Osteoblast (primary cell): ENCODE results near the gene CLEC16A. TPM values are rescaled to one million over a fixed set of nuclear protein-coding genes. Genes with fewer than 3 reads are reported as not detected.

Experiments used
- DNase-seq: peaks from one replicate; pipeline ENCODE4 v3.0.0; 2011; ENCODE audit warnings: low spot score, mixed read lengths; ENCODE audit not compliant: insufficient read length; ENCODE audit errors: missing footprints
- H2AFZ ChIP-seq: 2 replicates; pipeline ENCODE4 v1.6.0; 2011; ENCODE audit warnings: mild to moderate bottlenecking, low read length
- H3K27ac ChIP-seq: 2 replicates; pipeline ENCODE4 v1.5.1; 2011; ENCODE audit warnings: mild to moderate bottlenecking, low read depth, low read length, moderate library complexity
- H3K27me3 ChIP-seq: 2 replicates; pipeline ENCODE4 v1.6.0; 2012; ENCODE audit warnings: mild to moderate bottlenecking, control low read depth, inconsistent platforms, low read length, moderate library complexity; ENCODE audit not compliant: insufficient read depth
- H3K36me3 ChIP-seq: 2 replicates; pipeline ENCODE4 v1.5.1; 2011; ENCODE audit warnings: mild to moderate bottlenecking, low read length, control low read depth, moderate library complexity; ENCODE audit not compliant: insufficient read depth
- H3K4me1 ChIP-seq: 2 replicates; pipeline ENCODE4 v1.5.1; 2011; ENCODE audit warnings: mild to moderate bottlenecking, low read length, control low read depth, moderate library complexity; ENCODE audit not compliant: insufficient read depth
- H3K4me2 ChIP-seq: 2 replicates; pipeline ENCODE4 v1.6.0; 2011; ENCODE audit warnings: mild to moderate bottlenecking, low read length; ENCODE audit not compliant: insufficient read depth
- H3K4me3 ChIP-seq: fragments of 200-600 bp; sonication (generic); 3 replicates; pipeline ENCODE4 v1.5.1; 2012; ENCODE audit warnings: mild to moderate bottlenecking, low read length, inconsistent platforms; ENCODE audit not compliant: insufficient read depth
- H3K79me2 ChIP-seq: 2 replicates; pipeline ENCODE4 v1.6.0; 2012; ENCODE audit warnings: mild to moderate bottlenecking, low read length, control low read depth, inconsistent platforms; ENCODE audit not compliant: insufficient read depth
- H3K9me3 ChIP-seq: 2 replicates; pipeline ENCODE4 v1.5.1; 2011; ENCODE audit warnings: low read depth, low read length, control low read depth
- H4K20me1 ChIP-seq: 2 replicates; pipeline ENCODE4 v1.6.0; 2012; ENCODE audit warnings: mild to moderate bottlenecking, low read length, control low read depth; ENCODE audit not compliant: insufficient read depth
- CTCF ChIP-seq: IDR thresholded peaks from 2 replicates; pipeline ENCODE4 v1.5.1; 2011; ENCODE audit warnings: mild to moderate bottlenecking, low read depth, low read length, moderate library complexity; ENCODE audit errors: extremely low read depth
- total RNA-seq: library from RNA; depleted of rRNA; stranded (reverse); fragments of >200 nt; gene quantifications from 2 replicates; pipeline ENCODE4 v1.2.3, GENCODE V29; 2012

CLEC16A gene
- total RNA-seq, 1 donor, result 25.7 TPM

DNA sequence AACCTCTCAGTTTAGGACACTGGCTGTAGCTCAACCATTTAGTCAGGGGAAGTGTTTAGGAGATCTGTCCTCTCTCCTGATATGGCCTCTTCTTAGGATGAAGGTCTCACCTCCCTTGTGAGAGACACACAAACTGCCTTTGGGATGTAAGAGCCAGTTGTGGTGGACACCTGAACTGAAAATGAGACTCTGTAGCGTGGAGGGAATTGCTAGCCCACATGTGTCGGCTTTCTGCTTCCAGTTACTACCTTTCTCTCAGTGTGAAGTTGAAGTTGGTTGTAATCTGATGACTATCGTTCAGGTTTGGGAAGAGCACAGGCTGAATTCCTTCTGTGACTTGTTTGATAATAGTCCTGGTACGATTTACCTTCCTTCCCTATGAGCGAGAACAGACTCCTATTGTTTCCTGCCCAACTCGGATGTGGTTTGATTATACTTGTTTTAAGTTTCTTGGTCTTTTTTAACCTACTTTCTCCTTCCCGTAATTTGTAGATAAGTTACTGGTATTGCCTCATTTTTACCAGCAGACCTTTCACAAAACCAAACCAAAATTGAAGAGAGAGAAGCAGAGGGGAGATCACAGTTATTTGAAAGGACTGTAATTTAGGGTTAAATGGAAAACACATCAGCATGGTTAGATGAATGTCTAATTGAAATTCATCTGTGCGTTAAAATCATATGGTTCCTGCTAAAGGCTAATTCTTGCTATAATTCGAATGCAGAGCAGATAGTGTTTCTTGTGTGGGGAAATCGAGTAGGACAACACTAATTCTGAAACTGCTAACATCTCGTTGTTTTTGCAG, 43.2 kb downstream of the CLEC16A start:
- Histone ChIP-seq H3K79me2 (no peaks in the 10 kb centered on the region), H3K4me2 (no peak overlapping the region), H3K27me3 (no peaks in the 10 kb centered on the region), H4K20me1 (no peaks in the 10 kb centered on the region), H3K9me3 (no peaks in the 10 kb centered on the region), H3K4me3 (no peak overlapping the region), H3K36me3 (peaks cover 9% of the 10 kb centered on the region), H3K4me1 (peaks cover 26% of the 10 kb centered on the region), H3K27ac (no peak overlapping the region), H2AFZ (no peak overlapping the region)
- DNase-seq, result no peak
- no peak for TF ChIP-seq CTCF

DNA sequence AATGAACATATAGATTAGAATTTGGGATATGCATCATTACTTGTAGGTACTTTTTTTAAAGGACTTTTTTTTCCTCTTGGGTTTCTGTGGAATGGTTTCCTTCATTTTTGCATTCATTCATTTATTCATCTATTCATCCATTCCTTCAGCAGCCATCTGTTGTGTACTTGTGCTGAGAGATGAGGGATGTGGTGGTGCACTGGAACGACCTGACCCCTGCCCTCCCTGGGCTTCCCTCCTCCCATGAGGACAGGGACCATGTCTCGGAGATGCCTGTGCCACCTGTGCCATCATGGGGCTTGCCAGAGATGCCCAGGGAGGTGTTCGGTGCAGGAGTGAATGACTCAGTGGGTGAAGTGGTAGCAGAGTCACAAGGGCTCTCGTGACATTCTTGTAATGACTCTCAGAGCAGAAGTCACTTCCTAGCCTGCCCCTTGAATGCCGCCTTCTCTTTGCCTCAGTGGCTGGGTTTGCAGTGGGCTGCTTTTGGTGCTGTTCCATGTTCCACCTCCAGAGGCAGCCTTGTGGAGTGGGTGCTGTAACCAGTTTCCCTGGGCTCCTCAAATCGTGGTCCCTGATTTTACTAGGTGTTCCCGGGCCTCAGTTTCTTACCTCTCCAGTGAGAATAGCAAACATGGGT, 43.9 kb downstream of the CLEC16A start:
- H3K79me2 ChIP-seq, result no peaks in the 10 kb centered on the region
- H3K27ac ChIP-seq, result no peak overlapping the region
- H3K27me3 ChIP-seq, result no peaks in the 10 kb centered on the region
- H3K4me1 ChIP-seq, result peaks cover 33% of the 10 kb centered on the region
- H4K20me1 ChIP-seq, result no peaks in the 10 kb centered on the region
- H3K4me2 ChIP-seq, result no peak overlapping the region
- H3K9me3 ChIP-seq, result no peaks in the 10 kb centered on the region
- H3K4me3 ChIP-seq, result no peak overlapping the region
- no peak overlapping the region for H2AFZ ChIP-seq
- peaks cover 9% of the 10 kb centered on the region for H3K36me3 ChIP-seq
- DNase-seq, result no peak
- TF ChIP-seq CTCF, result peak; percentile 33

GRCh38 chr16:10988879-10989278, 44.5 kb downstream of the CLEC16A start:
- Histone ChIP-seq H3K27ac (no peak overlapping the region), H3K4me1 (peaks cover 39% of the 10 kb centered on the region), H3K79me2 (no peaks in the 10 kb centered on the region), H3K36me3 (peaks cover 9% of the 10 kb centered on the region), H3K4me3 (no peak overlapping the region), H3K9me3 (no peaks in the 10 kb centered on the region), H2AFZ (no peak overlapping the region), H3K27me3 (no peaks in the 10 kb centered on the region), H4K20me1 (no peaks in the 10 kb centered on the region), H3K4me2 (no peak overlapping the region)
- DNase-seq, result no peak
- no peak for TF ChIP-seq CTCF

GRCh38 chr16:10989559-10989958, 45.2 kb downstream of the CLEC16A start:
- Histone ChIP-seq H3K9me3 (no peaks in the 10 kb centered on the region), H3K4me2 (no peak overlapping the region), H3K4me3 (no peak overlapping the region), H3K79me2 (no peaks in the 10 kb centered on the region), H4K20me1 (no peaks in the 10 kb centered on the region), H3K4me1 (peaks cover 33% of the 10 kb centered on the region), H3K27ac (no peak overlapping the region), H2AFZ (no peak overlapping the region), H3K27me3 (no peaks in the 10 kb centered on the region), H3K36me3 (peaks cover 16% of the 10 kb centered on the region)
- no peak for DNase-seq
- no peak for TF ChIP-seq CTCF
